Neural cell (in vitro differentiated cells): ENCODE data around the gene IRS1. TPM values are rescaled to one million over a fixed set of nuclear protein-coding genes. Genes with fewer than 3 reads are reported as not detected.

Experiments used
- H2AFZ ChIP-seq: fragments of 200-600, 300-800 bp; sonication (generic), shearing (Covaris generic); 2 replicates; pipeline ENCODE4 v1.6.0; 2014; ENCODE audit warnings: low read depth, mild to moderate bottlenecking, antibody characterized with exemption, low read length, moderate library complexity
- H3F3A ChIP-seq: fragments of 200-600 bp; shearing (Covaris generic); 2 replicates; pipeline ENCODE4 v1.6.1; 2016; ENCODE audit warnings: mild to moderate bottlenecking, moderate library complexity, mixed read lengths, antibody characterized with exemption, low read length; ENCODE audit not compliant: insufficient read depth, poor library complexity, severe bottlenecking
- H3K27ac ChIP-seq: fragments of 200-600, 300-800 bp; sonication (generic), shearing (Covaris generic); 2 replicates; pipeline ENCODE4 v1.5.1; 2014; ENCODE audit warnings: mild to moderate bottlenecking, low read length, moderate library complexity
- H3K27me3 ChIP-seq: fragments of 300-800, 200-600 bp; sonication (generic), shearing (Covaris generic); 2 replicates; pipeline ENCODE4 v1.6.0; 2014; ENCODE audit warnings: mild to moderate bottlenecking, low read depth, low read length, moderate library complexity; ENCODE audit not compliant: insufficient read depth
- H3K36me3 ChIP-seq: fragments of 300-800, 200-600 bp; sonication (generic), shearing (Covaris generic); 2 replicates; pipeline ENCODE4 v1.5.1; 2014; ENCODE audit warnings: mild to moderate bottlenecking, antibody characterized with exemption, low read length, moderate library complexity; ENCODE audit not compliant: insufficient read depth
- H3K4me2 ChIP-seq: fragments of 300-800, 200-600 bp; sonication (generic), shearing (Covaris generic); 2 replicates; pipeline ENCODE4 v1.6.0; 2014; ENCODE audit warnings: mild to moderate bottlenecking, low read length
- H3K4me3 ChIP-seq: fragments of 300-800, 200-600 bp; sonication (generic), shearing (Covaris generic); 2 replicates; pipeline ENCODE4 v1.5.1; 2014; ENCODE audit warnings: mild to moderate bottlenecking, low read length, moderate library complexity
- H3K79me2 ChIP-seq: fragments of 200-600 bp; shearing (Covaris generic); replicated peaks from 2 replicates; pipeline ENCODE4 v1.6.0; 2014; ENCODE audit warnings: mild to moderate bottlenecking, low read length, moderate library complexity; ENCODE audit not compliant: insufficient read depth
- H3K9ac ChIP-seq: fragments of 300-800, 200-600 bp; sonication (generic), shearing (Covaris generic); 2 replicates; pipeline ENCODE4 v1.6.1; 2016; ENCODE audit warnings: mild to moderate bottlenecking, low read length, mixed read lengths
- H3K9me2 ChIP-seq: fragments of 200-600 bp; shearing (Covaris generic); 2 replicates; pipeline ENCODE4 v1.6.1; 2016; ENCODE audit warnings: mild to moderate bottlenecking, low read length, mixed read lengths; ENCODE audit not compliant: insufficient read depth
- H3K9me3 ChIP-seq: fragments of 200-600, 300-800 bp; sonication (generic), shearing (Covaris generic); 2 replicates; pipeline ENCODE4 v1.6.1; 2016; ENCODE audit warnings: mild to moderate bottlenecking, mixed run types, low read length, moderate library complexity, mixed read lengths
- H4K20me1 ChIP-seq: fragments of 200-600 bp; shearing (Covaris generic); 2 replicates; pipeline ENCODE4 v1.6.1; 2016; ENCODE audit warnings: mild to moderate bottlenecking, mixed run types; ENCODE audit not compliant: insufficient read depth
- EP300 ChIP-seq: fragments of 450-650 bp; conservative IDR thresholded peaks from 2 replicates; pipeline ENCODE4 v1.6.1; 2014; ENCODE audit warnings: antibody characterized with exemption, mild to moderate bottlenecking, moderate library complexity; ENCODE audit not compliant: poor library complexity, severe bottlenecking
- EZH2 ChIP-seq: fragments of 200-600, 300-800 bp; shearing (Covaris generic), sonication (generic); IDR thresholded peaks from 2 replicates; pipeline ENCODE4 v1.6.1; 2014; ENCODE audit warnings: antibody characterized with exemption, low read length, borderline replicate concordance, mild to moderate bottlenecking; ENCODE audit not compliant: insufficient read depth, poor library complexity, severe bottlenecking
- MXI1 ChIP-seq: fragments of 450-650 bp; conservative IDR thresholded peaks from 2 replicates; pipeline ENCODE4 v1.6.1; 2014; ENCODE audit warnings: antibody characterized with exemption, mild to moderate bottlenecking; ENCODE audit not compliant: poor library complexity, severe bottlenecking
- POLR2AphosphoS5 ChIP-seq: IDR thresholded peaks from 2 replicates; pipeline ENCODE4 v1.6.1; 2012
- RAD21 ChIP-seq: fragments of 450-650 bp; conservative IDR thresholded peaks from 2 replicates; pipeline ENCODE4 v1.6.1; 2014; ENCODE audit warnings: antibody characterized with exemption, mild to moderate bottlenecking, moderate library complexity
- SMC3 ChIP-seq: fragments of 450-650 bp; conservative IDR thresholded peaks from 2 replicates; pipeline ENCODE4 v1.6.1; 2014; ENCODE audit warnings: antibody characterized with exemption, mild to moderate bottlenecking, moderate library complexity; ENCODE audit not compliant: poor library complexity
- TAF1 ChIP-seq: IDR thresholded peaks from 2 replicates; pipeline ENCODE4 v1.6.1; 2012; ENCODE audit warnings: low read depth
- polyA plus RNA-seq: library from polyadenylated mRNA; depleted of rRNA; stranded (reverse); fragments of >200 nt; gene quantifications from 2 replicates; pipeline ENCODE4 v1.2.3, GENCODE V29; 2014
- TF ChIP-seq, protein P1 (sequence below): IDR thresholded peaks from 2 replicates; pipeline ENCODE4 v1.6.1; 2012; ENCODE audit warnings: borderline replicate concordance
- TF ChIP-seq, protein P2 (sequence below): fragments of 450-650 bp; IDR thresholded peaks from 2 replicates; pipeline ENCODE4 v1.5.1; 2014; ENCODE audit warnings: antibody characterized with exemption, mild to moderate bottlenecking, moderate library complexity; ENCODE audit not compliant: poor library complexity, severe bottlenecking

The IRS1 gene
- polyA plus RNA-seq, 1 donor from 2014 or later: 7.2 TPM

DNA sequence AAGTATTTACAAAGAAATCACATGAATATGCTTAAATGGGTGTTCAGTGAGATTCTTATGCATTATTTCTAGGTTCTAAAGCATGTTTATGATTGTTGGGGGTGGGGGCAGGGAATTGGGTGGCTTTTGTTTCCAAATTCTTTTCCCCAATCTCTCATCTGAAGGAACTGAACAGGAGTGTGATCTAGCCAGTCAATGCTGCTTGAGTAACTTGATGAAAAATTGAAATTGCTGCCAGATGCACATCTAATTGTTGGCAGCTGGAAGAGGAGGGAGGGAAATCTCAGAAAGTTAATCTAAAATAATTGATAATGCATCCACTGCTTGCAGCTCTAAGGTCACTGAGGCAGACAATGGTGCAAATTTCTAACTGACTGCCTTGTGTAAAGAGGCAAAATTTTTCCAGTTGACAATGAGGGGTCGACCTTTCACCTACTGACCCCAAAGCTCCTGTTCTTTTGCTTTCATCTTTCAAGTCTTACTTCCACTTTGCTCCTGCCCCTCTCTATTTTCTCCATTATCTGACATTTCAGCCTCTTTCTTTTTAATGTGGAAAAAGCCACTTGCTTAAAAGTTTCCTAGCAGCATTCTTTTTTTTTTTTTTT, 53.3 kb downstream of the IRS1 start:
- H3K27me3 ChIP-seq: no peaks in the 10 kb centered on the region

DNA sequence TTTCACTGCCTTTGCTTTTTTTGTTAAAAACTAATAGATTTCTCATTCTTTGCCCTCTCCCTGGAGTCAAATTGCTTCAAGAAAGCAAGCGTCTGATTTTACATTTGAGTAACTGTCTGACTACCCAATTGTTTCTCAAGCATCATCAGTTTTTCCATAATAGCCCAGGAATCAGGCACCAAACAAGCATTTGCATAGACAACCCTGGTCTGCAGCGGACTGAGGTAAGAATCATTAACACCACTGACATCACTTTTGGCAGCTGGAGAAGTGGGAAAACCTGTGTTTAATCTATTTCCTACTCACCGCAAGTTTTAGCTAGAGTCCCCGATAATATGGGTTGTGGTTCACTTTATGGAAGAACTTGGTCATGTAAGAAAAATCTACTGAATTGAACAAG, 55.7 kb downstream of the IRS1 start:
- Histone ChIP-seq H3K27me3 (no peaks in the 10 kb centered on the region), H3F3A (no peaks in the 10 kb centered on the region), H3K27ac (no peak overlapping the region), H3K9me3 (no peaks in the 10 kb centered on the region), H3K4me2 (no peak overlapping the region), H3K4me3 (no peak overlapping the region), H4K20me1 (no peaks in the 10 kb centered on the region), H3K36me3 (no peaks in the 10 kb centered on the region), H3K9me2 (no peaks in the 10 kb centered on the region), H3K79me2 (peaks cover 3% of the 10 kb centered on the region), H2AFZ (no peak overlapping the region), H3K9ac (no peak overlapping the region)
- TF ChIP-seq, protein P1, sequence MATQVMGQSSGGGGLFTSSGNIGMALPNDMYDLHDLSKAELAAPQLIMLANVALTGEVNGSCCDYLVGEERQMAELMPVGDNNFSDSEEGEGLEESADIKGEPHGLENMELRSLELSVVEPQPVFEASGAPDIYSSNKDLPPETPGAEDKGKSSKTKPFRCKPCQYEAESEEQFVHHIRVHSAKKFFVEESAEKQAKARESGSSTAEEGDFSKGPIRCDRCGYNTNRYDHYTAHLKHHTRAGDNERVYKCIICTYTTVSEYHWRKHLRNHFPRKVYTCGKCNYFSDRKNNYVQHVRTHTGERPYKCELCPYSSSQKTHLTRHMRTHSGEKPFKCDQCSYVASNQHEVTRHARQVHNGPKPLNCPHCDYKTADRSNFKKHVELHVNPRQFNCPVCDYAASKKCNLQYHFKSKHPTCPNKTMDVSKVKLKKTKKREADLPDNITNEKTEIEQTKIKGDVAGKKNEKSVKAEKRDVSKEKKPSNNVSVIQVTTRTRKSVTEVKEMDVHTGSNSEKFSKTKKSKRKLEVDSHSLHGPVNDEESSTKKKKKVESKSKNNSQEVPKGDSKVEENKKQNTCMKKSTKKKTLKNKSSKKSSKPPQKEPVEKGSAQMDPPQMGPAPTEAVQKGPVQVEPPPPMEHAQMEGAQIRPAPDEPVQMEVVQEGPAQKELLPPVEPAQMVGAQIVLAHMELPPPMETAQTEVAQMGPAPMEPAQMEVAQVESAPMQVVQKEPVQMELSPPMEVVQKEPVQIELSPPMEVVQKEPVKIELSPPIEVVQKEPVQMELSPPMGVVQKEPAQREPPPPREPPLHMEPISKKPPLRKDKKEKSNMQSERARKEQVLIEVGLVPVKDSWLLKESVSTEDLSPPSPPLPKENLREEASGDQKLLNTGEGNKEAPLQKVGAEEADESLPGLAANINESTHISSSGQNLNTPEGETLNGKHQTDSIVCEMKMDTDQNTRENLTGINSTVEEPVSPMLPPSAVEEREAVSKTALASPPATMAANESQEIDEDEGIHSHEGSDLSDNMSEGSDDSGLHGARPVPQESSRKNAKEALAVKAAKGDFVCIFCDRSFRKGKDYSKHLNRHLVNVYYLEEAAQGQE: no peak
- TF ChIP-seq SMC3 (no peak), TAF1 (no peak), EP300 (no peak), RAD21 (no peak), MXI1 (no peak), POLR2AphosphoS5 (no peak), EZH2 (no peak)
- TF ChIP-seq, protein P2, sequence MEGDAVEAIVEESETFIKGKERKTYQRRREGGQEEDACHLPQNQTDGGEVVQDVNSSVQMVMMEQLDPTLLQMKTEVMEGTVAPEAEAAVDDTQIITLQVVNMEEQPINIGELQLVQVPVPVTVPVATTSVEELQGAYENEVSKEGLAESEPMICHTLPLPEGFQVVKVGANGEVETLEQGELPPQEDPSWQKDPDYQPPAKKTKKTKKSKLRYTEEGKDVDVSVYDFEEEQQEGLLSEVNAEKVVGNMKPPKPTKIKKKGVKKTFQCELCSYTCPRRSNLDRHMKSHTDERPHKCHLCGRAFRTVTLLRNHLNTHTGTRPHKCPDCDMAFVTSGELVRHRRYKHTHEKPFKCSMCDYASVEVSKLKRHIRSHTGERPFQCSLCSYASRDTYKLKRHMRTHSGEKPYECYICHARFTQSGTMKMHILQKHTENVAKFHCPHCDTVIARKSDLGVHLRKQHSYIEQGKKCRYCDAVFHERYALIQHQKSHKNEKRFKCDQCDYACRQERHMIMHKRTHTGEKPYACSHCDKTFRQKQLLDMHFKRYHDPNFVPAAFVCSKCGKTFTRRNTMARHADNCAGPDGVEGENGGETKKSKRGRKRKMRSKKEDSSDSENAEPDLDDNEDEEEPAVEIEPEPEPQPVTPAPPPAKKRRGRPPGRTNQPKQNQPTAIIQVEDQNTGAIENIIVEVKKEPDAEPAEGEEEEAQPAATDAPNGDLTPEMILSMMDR: no peak

More for the DNA sequence above, 53.3 kb downstream of the IRS1 start:
- Histone ChIP-seq H3K79me2 (peaks cover 8% of the 10 kb centered on the region), H3K27ac (no peak overlapping the region), H3K36me3 (no peaks in the 10 kb centered on the region), H3K9me2 (no peaks in the 10 kb centered on the region), H3K9ac (no peak overlapping the region), H3K4me2 (no peak overlapping the region), H4K20me1 (no peaks in the 10 kb centered on the region), H2AFZ (no peak overlapping the region), H3F3A (no peaks in the 10 kb centered on the region), H3K4me3 (no peak overlapping the region), H3K9me3 (no peaks in the 10 kb centered on the region)
- TF ChIP-seq MXI1: no peak
